Astrocyte (in vitro differentiated cells and primary cell): ENCODE measurements around the gene AIM2. TPM values are rescaled to one million over a fixed set of nuclear protein-coding genes. Genes with fewer than 3 reads are reported as not detected.
A peak's percentile ranks its signal among the peaks of the same experiment; 100 is the strongest.
"Not testable (repeated sequence)": the region's sequence is repeated elsewhere in the genome, so short reads cannot be mapped to it uniquely, and the experiment has no call there.

Experiments used
- DNase-seq: peaks from one replicate; pipeline ENCODE4 v3.0.0-alpha.2; 2010; ENCODE audit warnings: low read depth
- FAIRE-seq: peaks from 2 replicates; lab custom pipeline; 2011; peaks lifted over from hg19 to GRCh38; lab: Jason Lieb, UNC
- H2AFZ ChIP-seq: 2 replicates; pipeline ENCODE4 v1.6.0; 2012; ENCODE audit warnings: low read depth, low read length, inconsistent platforms
- H3K27ac ChIP-seq: 2 replicates; pipeline ENCODE4 v1.5.1; 2011; ENCODE audit warnings: low read depth, low read length, inconsistent platforms
- H3K27me3 ChIP-seq: 2 replicates; pipeline ENCODE4 v1.6.0; 2011; ENCODE audit warnings: low read length, inconsistent platforms; ENCODE audit not compliant: insufficient read depth
- H3K36me3 ChIP-seq: 2 replicates; pipeline ENCODE4 v1.5.1; 2011; ENCODE audit warnings: low read length, inconsistent platforms; ENCODE audit not compliant: insufficient read depth
- H3K4me1 ChIP-seq: 2 replicates; pipeline ENCODE4 v1.5.1; 2011; ENCODE audit warnings: low read length, inconsistent platforms; ENCODE audit not compliant: insufficient read depth
- H3K4me2 ChIP-seq: 2 replicates; pipeline ENCODE4 v1.6.0; 2012; ENCODE audit warnings: low read length, inconsistent platforms
- H3K4me3 ChIP-seq: 2 replicates; pipeline ENCODE4 v1.5.1; 2011; ENCODE audit warnings: low read depth, mild to moderate bottlenecking, low read length, inconsistent platforms; ENCODE audit not compliant: insufficient read depth
- H3K79me2 ChIP-seq: 2 replicates; pipeline ENCODE4 v1.6.0; 2012; ENCODE audit warnings: mild to moderate bottlenecking, low read length, inconsistent platforms; ENCODE audit not compliant: insufficient read depth
- H3K9ac ChIP-seq: 2 replicates; pipeline ENCODE4 v1.6.0; 2012; ENCODE audit warnings: mild to moderate bottlenecking, low read length, inconsistent platforms
- H3K9me3 ChIP-seq: 2 replicates; pipeline ENCODE4 v1.5.1; 2012; ENCODE audit warnings: low read depth, mild to moderate bottlenecking, low read length, inconsistent platforms; ENCODE audit not compliant: insufficient read depth
- H4K20me1 ChIP-seq: 2 replicates; pipeline ENCODE4 v1.6.0; 2012; ENCODE audit warnings: low read length, inconsistent platforms; ENCODE audit not compliant: insufficient read depth
- H3K27ac Mint-ChIP-seq: one replicate; pipeline ENCODE4 v1.8.0; 2021; ENCODE audit warnings: mild to moderate bottlenecking, mixed read lengths; ENCODE audit not compliant: unreplicated experiment
- H3K27me3 Mint-ChIP-seq: one replicate; pipeline ENCODE4 v1.8.0; 2021; ENCODE audit warnings: low read depth, mixed read lengths; ENCODE audit not compliant: unreplicated experiment
- H3K36me3 Mint-ChIP-seq: one replicate; pipeline ENCODE4 v1.8.0; 2021; ENCODE audit warnings: low read depth, mixed read lengths; ENCODE audit not compliant: unreplicated experiment
- H3K4me1 Mint-ChIP-seq: one replicate; pipeline ENCODE4 v1.8.0; 2021; ENCODE audit warnings: low read depth, mixed read lengths; ENCODE audit not compliant: unreplicated experiment
- H3K4me3 Mint-ChIP-seq: one replicate; pipeline ENCODE4 v1.8.0; 2021; ENCODE audit warnings: mild to moderate bottlenecking, moderate library complexity, mixed read lengths; ENCODE audit not compliant: unreplicated experiment
- H3K9me3 Mint-ChIP-seq: one replicate; pipeline ENCODE4 v1.8.0; 2021; ENCODE audit warnings: mild to moderate bottlenecking, mixed read lengths; ENCODE audit not compliant: unreplicated experiment
- EZH2 ChIP-seq: IDR thresholded peaks from 2 replicates; pipeline ENCODE4 v1.6.1; 2012; ENCODE audit warnings: mild to moderate bottlenecking, low read length, inconsistent platforms; ENCODE audit not compliant: insufficient read depth
- total RNA-seq: library from RNA; stranded (reverse); gene quantifications from 2 replicates; pipeline ENCODE4 v1.2.1, GENCODE V29; 2021
- TF ChIP-seq, protein P1 (sequence below): IDR thresholded peaks from 2 replicates; pipeline ENCODE4 v1.5.1; 2011; ENCODE audit warnings: low read depth, mild to moderate bottlenecking, inconsistent platforms, low read length, moderate library complexity; ENCODE audit not compliant: insufficient read depth

Gene AIM2
- total RNA-seq, 1 donor from 2014 or later = 1.3 TPM

DNA sequence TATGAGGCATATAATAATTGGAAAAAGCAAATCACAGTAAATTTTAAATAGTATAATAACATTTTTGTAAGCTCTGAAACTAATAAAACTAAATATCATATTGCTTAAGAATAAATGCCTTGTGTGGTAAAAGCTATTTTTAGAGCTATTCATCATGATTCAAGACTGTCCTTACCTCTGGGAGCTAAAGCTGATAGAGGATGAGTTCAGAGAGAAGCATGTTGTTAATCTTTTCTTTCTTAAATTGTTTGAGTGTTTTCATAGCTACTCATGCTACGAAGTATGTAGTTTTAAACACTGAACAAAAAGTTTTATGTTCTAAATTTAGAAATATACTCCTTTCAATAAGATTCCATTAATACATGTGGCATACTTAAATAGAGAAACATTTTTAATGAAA lies 36.4 kb downstream of the AIM2 start:
- Mint-ChIP-seq H3K4me3 (no peak overlapping the region), H3K27ac (no peak overlapping the region), H3K9me3 (no peaks in the 10 kb centered on the region), H3K27me3 (no peaks in the 10 kb centered on the region), H3K4me1 (peaks cover 16% of the 10 kb centered on the region), H3K36me3 (peaks cover 17% of the 10 kb centered on the region)
- Histone ChIP-seq H2AFZ (no peak overlapping the region), H3K36me3 (peaks cover 20% of the 10 kb centered on the region), H3K27me3 (no peaks in the 10 kb centered on the region), H3K79me2 (no peaks in the 10 kb centered on the region), H3K9ac (peak overlapping the region; percentile 28), H3K9me3 (no peaks in the 10 kb centered on the region), H3K27ac (peak overlapping the region; percentile 84), H3K4me3 (no peak overlapping the region), H3K4me1 (peaks cover 19% of the 10 kb centered on the region), H4K20me1 (no peaks in the 10 kb centered on the region), H3K4me2 (peak overlapping the region; percentile 51)
- FAIRE-seq (no peak), DNase-seq (peak; percentile 81)
- no peak for TF ChIP-seq EZH2
- TF ChIP-seq, protein P1, sequence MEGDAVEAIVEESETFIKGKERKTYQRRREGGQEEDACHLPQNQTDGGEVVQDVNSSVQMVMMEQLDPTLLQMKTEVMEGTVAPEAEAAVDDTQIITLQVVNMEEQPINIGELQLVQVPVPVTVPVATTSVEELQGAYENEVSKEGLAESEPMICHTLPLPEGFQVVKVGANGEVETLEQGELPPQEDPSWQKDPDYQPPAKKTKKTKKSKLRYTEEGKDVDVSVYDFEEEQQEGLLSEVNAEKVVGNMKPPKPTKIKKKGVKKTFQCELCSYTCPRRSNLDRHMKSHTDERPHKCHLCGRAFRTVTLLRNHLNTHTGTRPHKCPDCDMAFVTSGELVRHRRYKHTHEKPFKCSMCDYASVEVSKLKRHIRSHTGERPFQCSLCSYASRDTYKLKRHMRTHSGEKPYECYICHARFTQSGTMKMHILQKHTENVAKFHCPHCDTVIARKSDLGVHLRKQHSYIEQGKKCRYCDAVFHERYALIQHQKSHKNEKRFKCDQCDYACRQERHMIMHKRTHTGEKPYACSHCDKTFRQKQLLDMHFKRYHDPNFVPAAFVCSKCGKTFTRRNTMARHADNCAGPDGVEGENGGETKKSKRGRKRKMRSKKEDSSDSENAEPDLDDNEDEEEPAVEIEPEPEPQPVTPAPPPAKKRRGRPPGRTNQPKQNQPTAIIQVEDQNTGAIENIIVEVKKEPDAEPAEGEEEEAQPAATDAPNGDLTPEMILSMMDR = no peak

DNA sequence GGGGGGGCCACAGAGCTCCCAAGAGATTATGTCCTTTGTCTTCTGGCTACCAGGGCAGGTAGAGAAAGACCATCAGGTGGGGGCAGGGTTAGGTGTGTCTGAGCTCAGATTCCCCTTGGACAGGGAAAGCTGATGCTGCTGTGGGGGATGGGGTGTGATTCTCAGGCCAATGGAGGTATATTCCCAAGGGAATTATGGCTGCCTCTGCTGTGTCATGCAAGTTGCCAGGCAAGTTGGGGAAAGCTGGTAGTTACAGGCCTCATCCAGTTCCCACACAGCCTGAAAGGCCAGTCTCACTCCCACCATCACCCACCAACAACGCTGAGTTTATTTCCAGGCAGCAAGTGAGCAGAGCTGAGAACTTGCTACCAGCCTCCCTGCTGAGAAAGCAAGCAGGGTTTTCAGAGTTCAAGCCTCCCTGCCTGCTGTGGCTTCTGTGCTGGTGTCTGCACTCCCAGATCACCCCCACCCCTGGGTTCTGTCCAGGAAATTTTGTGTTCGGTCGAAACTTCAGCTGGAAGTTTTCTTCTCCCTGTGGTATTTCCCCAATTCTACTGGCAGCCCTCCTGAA lies 45.6 kb downstream of the AIM2 start:
- peak overlapping the region; percentile 42 for H3K27ac Mint-ChIP-seq
- no peak overlapping the region for H3K4me3 Mint-ChIP-seq
- no peaks in the 10 kb centered on the region for H3K27me3 Mint-ChIP-seq
- Histone ChIP-seq H2AFZ (no peak overlapping the region), H3K27ac (no peak overlapping the region), H3K36me3 (peaks cover 31% of the 10 kb centered on the region), H3K4me1 (peaks cover 2% of the 10 kb centered on the region), H3K4me2 (no peak overlapping the region), H3K9me3 (no peaks in the 10 kb centered on the region), H3K9ac (no peak overlapping the region), H3K27me3 (no peaks in the 10 kb centered on the region), H3K79me2 (peaks cover 46% of the 10 kb centered on the region), H4K20me1 (peaks cover 11% of the 10 kb centered on the region), H3K4me3 (no peak overlapping the region)
- DNase-seq (no peak), FAIRE-seq (no peak)
- H3K4me1 Mint-ChIP-seq = no peaks in the 10 kb centered on the region
- peaks cover 35% of the 10 kb centered on the region for H3K36me3 Mint-ChIP-seq
- H3K9me3 Mint-ChIP-seq = no peaks in the 10 kb centered on the region
- TF ChIP-seq, protein P1 = no peak
- TF ChIP-seq EZH2 = no peak

DNA sequence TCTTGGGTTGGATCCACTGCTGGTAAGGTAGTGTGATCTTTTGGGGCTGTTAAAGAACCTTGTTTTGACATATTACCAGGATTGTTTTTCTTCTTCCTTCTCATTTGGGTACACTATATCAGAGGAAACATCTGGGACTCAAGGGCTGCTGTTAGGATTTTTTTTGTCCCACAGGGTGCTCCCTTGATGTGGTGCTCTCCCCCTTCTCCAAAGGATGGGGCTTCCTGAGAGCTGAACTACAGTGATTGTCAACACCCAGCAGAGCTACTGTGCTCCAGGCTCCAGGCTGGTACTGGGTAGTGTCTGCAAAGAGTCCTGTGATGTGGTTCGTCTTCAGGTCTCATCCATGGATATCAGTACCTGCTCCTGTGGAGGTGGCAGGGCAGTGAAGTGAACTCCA lies 46.3 kb downstream of the AIM2 start:
- no peak overlapping the region for H2AFZ ChIP-seq
- H3K27ac ChIP-seq = no peak overlapping the region
- H3K9me3 ChIP-seq = no peaks in the 10 kb centered on the region
- H4K20me1 ChIP-seq = peaks cover 11% of the 10 kb centered on the region
- Mint-ChIP-seq H3K27me3 (no peaks in the 10 kb centered on the region), H3K4me3 (no peak overlapping the region), H3K27ac (no peak overlapping the region), H3K4me1 (no peaks in the 10 kb centered on the region), H3K36me3 (peaks cover 38% of the 10 kb centered on the region), H3K9me3 (no peaks in the 10 kb centered on the region)
- H3K4me1 ChIP-seq = peaks cover 2% of the 10 kb centered on the region
- peaks cover 49% of the 10 kb centered on the region for H3K79me2 ChIP-seq
- H3K36me3 ChIP-seq = peaks cover 30% of the 10 kb centered on the region
- no peak overlapping the region for H3K4me3 ChIP-seq
- TF ChIP-seq, protein P1 = no peak
- TF ChIP-seq EZH2 = no peak
- no peak for DNase-seq
- FAIRE-seq = no peak
- H3K27me3 ChIP-seq = no peaks in the 10 kb centered on the region
- H3K9ac ChIP-seq = no peak overlapping the region
- no peak overlapping the region for H3K4me2 ChIP-seq

DNA sequence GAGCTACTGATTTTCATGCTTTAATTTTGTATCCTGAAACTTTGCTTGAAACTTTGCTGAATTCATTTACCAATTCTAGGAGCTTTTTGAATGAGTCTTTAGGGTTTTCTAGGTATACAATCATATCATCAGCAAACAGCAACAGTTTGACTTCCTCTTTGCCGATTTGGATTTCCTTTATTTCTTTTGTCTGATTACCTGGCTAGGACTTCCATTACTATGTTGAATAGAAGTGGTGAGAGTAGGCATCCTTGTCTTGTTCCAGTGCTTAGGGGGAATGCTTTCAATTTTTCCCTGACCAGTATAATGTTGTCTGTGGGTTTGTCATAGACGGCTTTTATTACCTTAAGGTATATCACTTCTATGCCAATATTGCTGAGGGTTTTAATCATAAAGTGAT lies 49.7 kb downstream of the AIM2 start:
- Histone ChIP-seq H4K20me1 (peaks cover 11% of the 10 kb centered on the region), H3K79me2 (peaks cover 59% of the 10 kb centered on the region), H3K36me3 (peaks cover 14% of the 10 kb centered on the region)
- H3K27me3 ChIP-seq, H3K9ac ChIP-seq, H3K4me1 Mint-ChIP-seq, H2AFZ ChIP-seq, H3K4me2 ChIP-seq, H3K4me3 ChIP-seq, H3K4me3 Mint-ChIP-seq, H3K4me1 ChIP-seq, H3K27me3 Mint-ChIP-seq, DNase-seq, H3K9me3 ChIP-seq, H3K27ac Mint-ChIP-seq, H3K27ac ChIP-seq, FAIRE-seq, H3K9me3 Mint-ChIP-seq: not testable (repeated sequence)
- peaks cover 27% of the 10 kb centered on the region for H3K36me3 Mint-ChIP-seq
